Measurements from ENCODE around the gene GSK3A. TPM values are rescaled to one million over a fixed set of nuclear protein-coding genes. Genes with fewer than 3 reads are reported as not detected.

The GSK3A gene
- total RNA-seq, 2 experiments from 2014 or later: 30.5 to 31.7 TPM

GRCh38 chr19:42287017-42287826, 44.8 kb upstream of the GSK3A start:
- Mint-ChIP-seq H3K9me3 (no peaks in the 10 kb centered on the region), H3K36me3 (ENCODE audit: low read depth) (peaks cover 8% of the 10 kb centered on the region), H3K4me3 (no peak overlapping the region), H3K27me3 (no peaks in the 10 kb centered on the region), H3K27ac (no peak overlapping the region), H3K4me1 (ENCODE audit: low read depth) (peaks cover 18% of the 10 kb centered on the region)
- ChIA-PET POLR2A (interaction anchor here (1.0 kb wide), 1 partner anchor 14 kb away, joined by 3 read pairs; no protein-coding TSS in a partner anchor), CTCF (interaction anchor here (0.7 to 1.2 kb wide), 3 partner anchors 8 to 144 kb away, joined by 3 read pairs; no protein-coding TSS in a partner anchor)
- DNase-seq (no peak), ATAC-seq (no peak)
- intact Hi-C loops (cut with micrococcal nuclease): loop anchor here (10.0 kb wide), 1 partner anchor 152 kb away; the partner anchor contains the start of gene POU2F2
- no peak for TF ChIP-seq CTCF (IDR thresholded peaks at IDR 0.05)

- Mint-ChIP-seq H3K9me3 (no peaks in the 10 kb centered on the region), H3K27me3 (no peaks in the 10 kb centered on the region), H3K4me3 (no peak overlapping the region), H3K27ac (peak overlapping the region; percentile 46), H3K4me1 (ENCODE audit: low read depth) (peaks cover 15% of the 10 kb centered on the region), H3K36me3 (ENCODE audit: low read depth) (peaks cover 4% of the 10 kb centered on the region)
- intact Hi-C loops (cut with micrococcal nuclease): loop anchor here (10.0 kb wide), 1 partner anchor 152 kb away; the partner anchor contains the start of gene POU2F2
- DNase-seq (no peak), ATAC-seq (no peak)
- ChIA-PET CTCF (interaction anchor here (1.9 kb wide), 1 partner anchor 10 kb away, joined by 5 read pairs; no protein-coding TSS in a partner anchor), POLR2A (interaction anchor here (1.0 kb wide), 1 partner anchor 14 kb away, joined by 3 read pairs; no protein-coding TSS in a partner anchor)
- TF ChIP-seq CTCF (IDR thresholded peaks at IDR 0.05): no peak
Measured at GRCh38 chr19:42286349-42287016, 44.1 kb upstream of the GSK3A start.

- intact Hi-C loops (cut with micrococcal nuclease): loop anchor here (10.0 kb wide), 1 partner anchor 151 kb away; the partner anchor contains the start of gene POU2F2
- Mint-ChIP-seq H3K4me1 (ENCODE audit: low read depth) (peaks cover 18% of the 10 kb centered on the region), H3K9me3 (no peaks in the 10 kb centered on the region), H3K4me3 (peak overlapping the region; percentile 77), H3K36me3 (ENCODE audit: low read depth) (peaks cover 4% of the 10 kb centered on the region), H3K27me3 (no peaks in the 10 kb centered on the region), H3K27ac (peak overlapping the region; percentile 64)
- ATAC-seq (no peak), DNase-seq (no peak)
- ChIA-PET POLR2A (no interaction called here), CTCF (interaction anchor here (1.8 to 1.9 kb wide), 2 partner anchors 11 to 13 kb away, joined by 5 to 7 read pairs; no protein-coding TSS in a partner anchor)
- no peak for TF ChIP-seq CTCF (IDR thresholded peaks at IDR 0.05)
Measured at GRCh38 chr19:42285988-42286348, 43.6 kb upstream of the GSK3A start.

DNA sequence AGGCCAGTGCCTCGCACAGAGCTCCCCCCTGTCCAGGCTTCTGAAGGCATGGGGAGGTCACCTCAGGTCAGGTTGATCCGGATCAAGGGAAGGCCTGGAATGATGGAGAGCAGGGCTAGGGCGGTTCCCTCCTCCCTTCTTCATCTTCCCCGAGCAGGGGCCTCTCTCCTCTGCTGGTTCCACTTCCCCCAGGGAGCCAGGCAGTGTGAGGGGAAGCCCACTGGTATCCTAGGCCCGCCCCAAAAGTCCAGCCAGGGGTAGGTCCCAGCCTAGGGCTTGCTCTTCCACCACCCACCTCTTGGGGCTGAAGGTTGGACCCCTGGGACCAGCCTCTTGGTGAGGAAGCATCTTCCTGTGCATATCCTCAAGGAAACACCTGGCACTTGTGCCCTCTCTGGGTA, 43.1 kb upstream of the GSK3A start:
- Mint-ChIP-seq H3K4me3 (peak overlapping the region; percentile 77), H3K36me3 (ENCODE audit: low read depth) (peaks cover 4% of the 10 kb centered on the region), H3K4me1 (ENCODE audit: low read depth) (peaks cover 18% of the 10 kb centered on the region), H3K9me3 (no peaks in the 10 kb centered on the region), H3K27me3 (no peaks in the 10 kb centered on the region), H3K27ac (peak overlapping the region; percentile 64)
- no peak for ATAC-seq
- POLR2A ChIA-PET: interaction anchor here (0.9 kb wide), 1 partner anchor 17 kb away, joined by 3 read pairs; the partner anchor contains the start of gene PAFAH1B3
- intact Hi-C loops (cut with micrococcal nuclease): loop anchor here (10.0 kb wide), 1 partner anchor 151 kb away; the partner anchor contains the start of gene POU2F2
- CTCF ChIA-PET: interaction anchor here (1.2 to 1.9 kb wide), 3 partner anchors 11 to 162 kb away, joined by 3 to 7 read pairs (median 5); no protein-coding TSS in a partner anchor
- DNase-seq: no peak
- no peak for TF ChIP-seq CTCF (IDR thresholded peaks at IDR 0.05)
